Activated CD4-positive, alpha-beta T cell treated with anti-CD3 and anti-CD28 coated beads, Interleukin-2, amount 50 U/mL, for 1 hour (primary cell): ENCODE data around the gene ZNF490.
"Not testable (repeated sequence)": the region's sequence is repeated elsewhere in the genome, so short reads cannot be mapped to it uniquely, and the experiment has no call there.

Experiments
- DNase-seq: peaks from one replicate; pipeline ENCODE4 v3.0.0-alpha.2; 2020

Gene ZNF490

GRCh38 chr19:12621253-12622024, 10.8 kb upstream of the ZNF490 start:
- not testable (repeated sequence) for DNase-seq

DNA sequence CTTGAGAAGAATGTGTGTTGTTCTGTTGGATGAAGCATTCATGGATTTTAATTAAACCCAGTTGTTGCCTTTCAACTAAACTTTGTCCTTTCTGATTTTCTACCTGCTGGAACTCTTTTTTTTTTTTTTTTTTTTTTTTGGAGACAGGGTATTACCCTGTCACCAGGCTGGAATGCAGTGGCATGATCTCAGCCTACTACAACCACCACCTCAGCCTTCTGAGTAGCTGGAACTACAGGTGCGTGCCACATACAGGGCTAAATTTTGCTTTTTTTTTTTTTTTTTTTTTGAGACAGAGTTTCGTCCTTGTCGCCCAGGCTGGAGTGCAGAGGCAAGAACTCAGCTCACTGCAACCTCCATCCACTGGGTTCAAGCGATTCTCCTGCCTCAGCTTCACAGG, 7.0 kb upstream of the ZNF490 start:
- no peak for DNase-seq

DNA sequence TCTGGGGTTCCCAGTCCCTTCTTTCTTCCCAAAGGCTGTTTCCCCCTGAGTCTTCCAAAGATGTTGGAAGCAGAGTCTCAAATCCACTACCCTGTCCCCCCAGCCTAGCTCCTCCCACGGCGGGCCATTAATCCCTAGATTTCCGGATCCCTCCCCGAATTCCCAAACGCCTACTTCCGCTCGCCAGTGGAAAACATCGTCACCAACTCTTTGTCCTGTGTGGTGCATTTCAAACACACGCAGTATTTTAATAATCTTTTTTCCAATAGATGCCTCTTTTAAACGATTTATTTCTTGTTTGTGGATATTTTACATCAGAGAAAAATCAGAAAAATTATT, 717 bp upstream of the ZNF490 start:
- no peak for DNase-seq

GRCh38 chr19:12607631-12608030, 3.0 kb downstream of the ZNF490 start:
- no peak for DNase-seq

DNA sequence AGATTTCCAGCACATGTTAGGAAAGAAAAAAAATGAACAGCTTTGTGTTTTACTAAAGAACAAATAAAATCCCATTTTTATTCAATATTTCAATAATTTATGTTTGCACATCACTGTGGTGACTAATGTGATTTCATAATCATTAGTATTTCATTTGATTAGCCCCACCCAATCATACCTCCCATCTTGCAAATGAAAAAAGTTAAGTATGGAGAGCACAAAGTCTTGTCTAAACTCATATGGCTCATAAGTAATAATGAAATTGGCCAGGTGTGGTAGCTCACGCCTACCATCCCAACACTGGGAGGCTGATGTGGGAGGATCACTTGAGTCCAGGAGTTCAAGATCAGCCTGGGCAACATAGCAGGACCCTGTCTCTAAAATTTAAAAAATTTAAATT, 3.8 kb downstream of the ZNF490 start:
- no peak for DNase-seq

DNA sequence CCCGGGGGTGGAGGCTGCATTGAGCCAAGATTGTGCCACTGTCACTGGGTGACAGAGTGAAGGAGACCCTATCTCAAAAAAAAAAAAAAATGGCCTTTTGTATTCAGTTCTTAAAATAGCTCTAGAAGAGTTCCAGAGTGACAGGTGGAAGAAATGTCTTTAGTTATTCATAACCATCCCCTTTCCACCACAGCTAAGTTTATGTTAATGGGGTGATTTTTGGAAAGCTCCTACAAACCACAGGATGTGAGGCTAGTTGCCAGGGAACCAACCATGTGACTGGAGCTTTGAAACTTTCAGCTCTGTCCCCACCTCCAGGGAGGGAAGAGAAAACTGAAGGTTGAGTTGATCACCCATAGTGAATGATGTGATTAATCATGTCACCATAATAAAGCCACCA, 6.9 kb downstream of the ZNF490 start:
- DNase-seq, result peak; percentile 37

DNA sequence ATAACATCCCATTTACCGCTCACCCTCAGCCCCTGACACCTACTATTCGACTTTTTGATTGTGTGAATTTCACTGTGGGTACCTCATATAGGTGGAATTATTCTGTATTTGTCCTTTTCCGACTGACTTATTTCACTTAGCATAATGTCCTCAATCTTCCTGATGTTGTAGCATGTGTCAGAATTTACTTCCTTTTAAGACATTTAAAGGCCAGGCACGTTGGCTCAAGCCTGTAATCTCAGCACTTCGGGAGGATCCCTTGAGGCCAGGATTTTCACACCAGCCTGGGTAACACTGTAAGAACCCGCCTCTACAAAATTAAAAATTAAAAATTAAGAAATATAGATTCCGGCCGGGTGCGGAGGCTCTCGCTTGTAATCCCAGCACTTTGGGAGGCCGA, 13.0 kb downstream of the ZNF490 start:
- no peak for DNase-seq

GRCh38 chr19:12596927-12597548, 13.6 kb downstream of the ZNF490 start:
- no peak for DNase-seq

DNA sequence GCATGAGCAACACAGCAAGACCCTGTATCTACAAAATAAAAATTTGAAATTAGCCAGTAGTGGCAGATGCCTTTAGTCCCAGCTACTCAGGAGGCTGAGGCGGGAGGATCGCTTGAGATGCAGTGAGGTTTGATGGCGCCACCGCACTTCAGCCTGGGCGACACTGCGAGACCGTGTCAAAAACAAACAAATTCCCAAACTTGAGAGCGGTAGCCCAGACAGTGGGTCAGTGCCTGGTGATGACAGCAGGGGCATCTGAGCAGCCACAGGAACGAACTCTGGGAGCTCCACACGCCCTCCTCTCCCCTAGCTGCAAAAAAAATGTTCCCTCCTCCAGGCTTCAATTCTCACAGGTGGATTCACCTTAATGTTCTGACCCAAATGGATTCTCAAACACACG, 14.1 kb downstream of the ZNF490 start:
- no peak for DNase-seq

GRCh38 chr19:12581100-12581499, 29.5 kb downstream of the ZNF490 start:
- no peak for DNase-seq

DNA sequence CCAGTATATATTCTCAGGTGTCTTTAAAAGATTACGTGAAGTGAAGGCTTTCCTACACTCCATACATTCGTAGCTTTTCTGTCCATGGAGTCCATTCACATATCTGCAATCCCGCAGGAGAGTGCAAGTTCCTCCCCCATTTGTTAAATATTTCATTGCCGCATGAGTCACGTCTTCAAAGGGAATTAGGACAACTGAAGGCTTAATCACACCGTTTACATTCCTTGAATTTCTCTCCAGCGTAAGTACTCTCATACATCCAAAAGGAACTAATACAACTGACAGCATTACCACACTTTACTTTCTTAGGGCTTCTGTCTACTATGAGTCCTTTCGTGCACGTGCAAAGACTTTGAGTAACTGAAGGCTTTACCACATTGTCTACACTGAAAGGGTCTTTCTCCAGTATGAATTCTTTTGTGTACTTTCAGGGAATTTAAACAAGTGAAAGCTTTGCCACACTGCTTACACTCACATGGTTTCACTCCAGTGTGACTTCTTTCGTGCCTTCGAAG, 30.4 kb downstream of the ZNF490 start:
- DNase-seq, result no peak

DNA sequence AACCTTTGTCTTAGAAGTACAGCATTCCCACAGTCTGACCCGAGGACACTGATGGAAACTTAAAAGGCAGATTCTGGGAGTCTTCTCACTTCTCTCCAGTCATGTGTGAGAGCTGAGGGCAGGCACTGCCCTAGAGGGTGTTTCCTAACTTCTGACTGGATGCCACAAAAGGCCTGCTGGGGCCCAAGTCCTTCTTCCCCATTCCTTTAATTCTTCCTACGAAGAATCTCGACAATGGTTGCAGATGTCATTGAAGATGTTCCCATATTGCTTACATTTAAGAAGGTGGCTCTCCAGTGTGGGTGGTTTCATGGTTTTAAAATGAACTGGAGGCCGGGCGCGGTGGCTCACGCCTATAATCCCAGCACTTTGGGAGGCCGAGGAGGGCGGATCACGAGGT, 32.0 kb downstream of the ZNF490 start:
- DNase-seq, result no peak

DNA sequence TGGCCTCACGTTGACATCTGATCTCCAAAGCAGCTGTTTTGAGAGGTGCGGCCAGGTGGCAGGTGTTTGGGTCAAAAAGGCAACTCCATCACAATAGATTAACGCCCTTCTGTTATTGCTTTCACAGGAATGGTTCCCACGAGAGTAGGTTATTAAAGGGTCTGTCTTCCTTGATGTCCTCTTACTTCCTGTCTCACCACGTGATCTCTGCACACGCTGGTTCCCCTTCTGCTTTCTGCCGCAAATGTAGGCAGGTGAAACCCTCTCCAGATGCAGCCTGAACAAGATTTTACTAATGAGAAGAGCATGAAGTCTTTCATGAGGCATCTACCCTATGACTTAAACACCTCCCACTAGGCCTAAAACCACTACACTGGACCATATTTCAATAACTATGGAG, 36.6 kb downstream of the ZNF490 start:
- DNase-seq, result no peak

GRCh38 chr19:12567951-12568350, 42.7 kb downstream of the ZNF490 start:
- DNase-seq, result no peak

- DNase-seq, result not testable (repeated sequence)
These were observed 44.2 kb downstream of the ZNF490 start for GRCh38 chr19:12566380-12566779.

GRCh38 chr19:12564016-12564664, 46.5 kb downstream of the ZNF490 start:
- DNase-seq, result peak; percentile 94

DNA sequence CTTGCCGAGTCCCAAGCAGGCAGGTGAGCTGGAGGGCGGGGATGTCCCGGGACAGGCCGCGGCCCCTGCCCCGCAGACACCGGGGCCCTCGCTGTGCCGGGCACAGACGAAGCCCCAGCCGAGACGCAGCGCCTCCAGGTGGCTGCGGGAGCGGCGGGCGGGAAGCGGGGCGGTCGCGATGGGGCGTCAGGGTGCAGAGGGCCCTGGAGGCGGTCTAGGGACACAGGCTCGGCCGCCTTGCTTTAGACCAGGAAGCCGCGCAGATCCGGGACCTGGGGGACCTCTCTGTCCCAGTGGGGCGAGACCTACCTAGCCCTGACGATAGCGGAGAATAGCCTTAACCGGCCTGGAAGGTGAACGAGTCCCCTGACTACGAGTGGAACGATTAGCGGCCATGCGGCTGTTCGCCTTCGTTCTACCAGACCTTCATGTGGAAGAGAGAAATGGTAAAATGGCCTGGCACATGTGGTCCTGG, 55.1 kb downstream of the ZNF490 start:
- DNase-seq, result no peak

- DNase-seq, result peak; percentile 83
These were observed 59.4 kb downstream of the ZNF490 start, which contains the start of gene ZNF564 for GRCh38 chr19:12551060-12551832. Gene ZNF564, minus strand, starts transcription at chr19:12551482. Its CDS starts 150 bp downstream, at chr19:12551332.

DNA sequence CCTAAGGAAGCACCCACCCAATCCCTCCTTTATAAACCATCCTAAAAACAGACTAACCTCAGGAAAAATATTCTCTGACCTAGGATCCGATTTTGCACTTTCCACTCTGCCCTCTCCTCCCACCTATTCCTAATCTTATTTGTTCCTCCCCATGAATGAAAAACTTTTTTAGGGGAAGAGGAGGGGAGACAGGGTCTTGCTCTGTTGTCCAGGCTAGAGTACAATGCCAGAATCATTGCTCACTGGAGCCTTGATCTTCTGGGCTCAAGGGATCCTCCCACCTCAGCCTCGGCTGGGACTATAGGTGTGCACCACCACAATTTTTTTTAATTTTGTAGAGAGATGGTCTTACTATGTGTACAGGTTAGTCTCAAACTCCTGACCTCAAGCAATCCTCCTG, 63.7 kb downstream of the ZNF490 start:
- no peak for DNase-seq

DNA sequence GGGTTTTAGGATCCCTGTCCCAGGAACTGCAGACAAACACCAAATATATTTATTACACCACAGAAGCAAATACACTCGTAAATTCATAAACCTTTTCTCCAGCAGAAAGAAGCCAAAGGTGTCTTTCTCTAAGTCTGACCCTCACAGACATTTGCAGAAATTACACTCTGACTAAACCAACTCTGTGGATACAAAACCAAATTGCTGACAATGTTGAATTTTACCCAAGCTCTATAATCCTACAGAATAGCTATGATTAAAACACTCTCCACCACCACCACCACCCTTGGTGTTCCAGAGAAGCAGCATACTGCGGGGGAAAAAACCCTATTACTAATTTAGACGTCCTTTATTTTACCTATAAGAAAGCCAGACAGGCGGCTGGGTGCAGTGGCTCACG, 64.5 kb downstream of the ZNF490 start:
- no peak for DNase-seq

DNA sequence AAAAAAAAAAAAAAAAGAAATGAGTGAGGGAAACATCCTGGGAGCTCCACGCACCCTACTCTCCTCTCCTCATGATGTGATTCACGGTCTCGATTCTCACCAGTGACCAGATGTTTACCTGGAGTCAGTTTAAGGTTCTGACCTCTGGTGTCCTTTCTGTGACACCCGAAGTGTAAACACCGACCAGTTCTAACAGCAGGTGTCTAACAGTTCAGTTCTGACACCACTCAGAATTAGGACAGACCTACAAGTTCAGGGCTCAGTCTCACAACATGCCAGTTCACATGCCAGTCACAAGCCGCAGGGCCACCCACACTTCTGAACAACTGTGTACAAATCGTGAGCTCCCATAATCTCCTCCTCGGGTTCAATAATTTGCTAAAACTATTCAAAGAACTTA, 65.3 kb downstream of the ZNF490 start:
- DNase-seq, result no peak

GRCh38 chr19:12544401-12544876, 66.2 kb downstream of the ZNF490 start:
- DNase-seq, result no peak

GRCh38 chr19:12543855-12544254, 66.8 kb downstream of the ZNF490 start:
- DNase-seq, result no peak
